Left ventricle myocardium inferior (tissue), 1 donor: ENCODE measurements around the gene ZNF200. TPM values are rescaled to one million over a fixed set of nuclear protein-coding genes. Genes with fewer than 3 reads are reported as not detected.

Source experiments
- DNase-seq: peaks from one replicate; pipeline ENCODE4 v3.0.0-alpha.2; 2020
- H3K27ac ChIP-seq: fragments of 200-600 bp; replicated peaks from 2 replicates; pipeline ENCODE4 v1.8.0; 2021
- H3K27me3 ChIP-seq: fragments of 200-600 bp; 2 replicates; pipeline ENCODE4 v1.8.0; 2021; ENCODE audit warnings: low read depth
- H3K36me3 ChIP-seq: fragments of 200-600 bp; 2 replicates; pipeline ENCODE4 v1.8.0; 2021
- H3K4me1 ChIP-seq: fragments of 200-600 bp; 2 replicates; pipeline ENCODE4 v1.8.0; 2021
- H3K4me3 ChIP-seq: fragments of 200-600 bp; 2 replicates; pipeline ENCODE4 v1.8.0; 2021; ENCODE audit warnings: mild to moderate bottlenecking, moderate library complexity
- H3K9me3 ChIP-seq: fragments of 200-600 bp; replicated peaks from 2 replicates; pipeline ENCODE4 v1.8.0; 2021
- intact Hi-C: fragments of 100-400 bp; cut with micrococcal nuclease; formaldehyde crosslinking; loops from one replicate; pipeline ENCODE4 v1.11.0; 2022
- total RNA-seq: library from RNA; stranded (reverse); fragmentation: NEBNext Ultra II Directional; extraction: Animal tissue kit (Norgen Biotek cat#: 25700); gene quantifications from one replicate; pipeline ENCODE4 v1.2.1, GENCODE V29; 2021
- TF ChIP-seq, protein P1 (sequence below): fragments of 200-600 bp; IDR thresholded peaks from 2 replicates; pipeline ENCODE4 v1.8.0; 2021; ENCODE audit warnings: antibody characterized with exemption, mild to moderate bottlenecking, borderline replicate concordance
- donor health status: DM: no; HTN: yes; CAD: no; lungs with severe emphysema.

ZNF200 gene
- total RNA-seq, 1 donor from 2014 or later, result 5.8 TPM

DNA sequence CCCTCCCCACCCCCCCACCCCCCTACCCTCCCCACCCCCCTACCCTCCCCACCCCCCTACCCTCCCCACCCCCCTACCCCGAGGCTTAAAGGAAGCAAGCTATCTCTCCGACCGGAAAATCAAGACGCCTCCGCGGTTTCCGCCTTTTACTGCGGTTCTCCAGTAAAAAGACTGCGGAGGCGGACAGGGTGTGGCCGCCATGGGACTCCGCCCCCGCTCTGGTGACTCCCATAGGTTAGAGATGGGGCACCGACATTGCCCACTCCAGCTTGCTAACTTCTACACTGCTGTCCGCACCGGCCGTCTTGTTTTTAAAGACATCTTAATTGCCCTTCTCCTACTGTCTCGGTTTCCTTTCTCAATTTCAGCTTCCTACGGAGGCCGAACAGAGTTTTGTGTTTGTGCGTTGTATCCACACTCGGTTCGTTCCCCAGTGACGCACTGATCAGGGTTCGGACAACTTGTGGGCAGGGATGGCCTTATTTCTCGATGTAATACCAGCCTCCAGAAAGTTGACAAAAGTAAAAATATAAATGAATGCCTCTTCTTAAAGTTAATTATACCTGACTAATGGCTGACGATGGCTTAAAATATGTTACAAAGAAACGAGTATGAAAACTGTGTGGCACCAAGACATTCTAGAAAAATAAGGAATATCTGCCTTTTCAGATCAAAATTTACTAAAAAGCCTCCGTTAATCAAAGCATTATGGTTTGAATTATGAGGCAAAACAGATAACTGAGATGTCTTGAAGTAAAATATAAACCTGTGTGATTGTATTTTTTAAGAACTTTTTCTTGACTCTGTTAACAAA is 1.1 kb upstream of the ZNF200 start:
- H3K4me1 ChIP-seq, result peaks cover 27% of the 10 kb centered on the region
- H3K27me3 ChIP-seq, result no peaks in the 10 kb centered on the region
- peaks cover 14% of the 10 kb centered on the region for H3K9me3 ChIP-seq
- no peak overlapping the region for H3K4me3 ChIP-seq
- peaks cover 23% of the 10 kb centered on the region for H3K36me3 ChIP-seq
- no peak overlapping the region for H3K27ac ChIP-seq
- TF ChIP-seq, protein P1, sequence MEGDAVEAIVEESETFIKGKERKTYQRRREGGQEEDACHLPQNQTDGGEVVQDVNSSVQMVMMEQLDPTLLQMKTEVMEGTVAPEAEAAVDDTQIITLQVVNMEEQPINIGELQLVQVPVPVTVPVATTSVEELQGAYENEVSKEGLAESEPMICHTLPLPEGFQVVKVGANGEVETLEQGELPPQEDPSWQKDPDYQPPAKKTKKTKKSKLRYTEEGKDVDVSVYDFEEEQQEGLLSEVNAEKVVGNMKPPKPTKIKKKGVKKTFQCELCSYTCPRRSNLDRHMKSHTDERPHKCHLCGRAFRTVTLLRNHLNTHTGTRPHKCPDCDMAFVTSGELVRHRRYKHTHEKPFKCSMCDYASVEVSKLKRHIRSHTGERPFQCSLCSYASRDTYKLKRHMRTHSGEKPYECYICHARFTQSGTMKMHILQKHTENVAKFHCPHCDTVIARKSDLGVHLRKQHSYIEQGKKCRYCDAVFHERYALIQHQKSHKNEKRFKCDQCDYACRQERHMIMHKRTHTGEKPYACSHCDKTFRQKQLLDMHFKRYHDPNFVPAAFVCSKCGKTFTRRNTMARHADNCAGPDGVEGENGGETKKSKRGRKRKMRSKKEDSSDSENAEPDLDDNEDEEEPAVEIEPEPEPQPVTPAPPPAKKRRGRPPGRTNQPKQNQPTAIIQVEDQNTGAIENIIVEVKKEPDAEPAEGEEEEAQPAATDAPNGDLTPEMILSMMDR, result no peak
- peak; percentile 25 for DNase-seq
- intact Hi-C loops, result no loop called here

DNA sequence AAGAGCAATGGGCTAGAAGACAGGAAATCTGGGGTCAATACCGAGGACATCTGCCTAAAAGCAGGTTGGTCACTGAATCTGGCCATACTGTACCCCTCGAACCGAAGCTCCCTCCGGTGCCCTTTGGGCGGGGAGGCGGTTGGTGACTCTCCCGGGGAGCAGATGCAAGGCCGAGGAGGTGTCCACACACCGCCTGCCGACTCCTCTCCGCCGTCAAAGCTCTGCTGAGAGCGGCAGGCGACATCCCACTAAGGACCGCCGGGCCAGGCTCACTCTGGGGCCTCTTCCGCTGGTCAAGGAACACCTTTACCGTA is 458 bp downstream of the ZNF200 start:
- Histone ChIP-seq H3K27me3 (no peaks in the 10 kb centered on the region), H3K4me3 (peak overlapping the region; percentile 96), H3K27ac (peak overlapping the region; percentile 100), H3K36me3 (peaks cover 38% of the 10 kb centered on the region), H3K9me3 (peaks cover 30% of the 10 kb centered on the region), H3K4me1 (peaks cover 27% of the 10 kb centered on the region)
- TF ChIP-seq, protein P1, result no peak
- intact Hi-C loops, result no loop called here
- no peak for DNase-seq

DNA sequence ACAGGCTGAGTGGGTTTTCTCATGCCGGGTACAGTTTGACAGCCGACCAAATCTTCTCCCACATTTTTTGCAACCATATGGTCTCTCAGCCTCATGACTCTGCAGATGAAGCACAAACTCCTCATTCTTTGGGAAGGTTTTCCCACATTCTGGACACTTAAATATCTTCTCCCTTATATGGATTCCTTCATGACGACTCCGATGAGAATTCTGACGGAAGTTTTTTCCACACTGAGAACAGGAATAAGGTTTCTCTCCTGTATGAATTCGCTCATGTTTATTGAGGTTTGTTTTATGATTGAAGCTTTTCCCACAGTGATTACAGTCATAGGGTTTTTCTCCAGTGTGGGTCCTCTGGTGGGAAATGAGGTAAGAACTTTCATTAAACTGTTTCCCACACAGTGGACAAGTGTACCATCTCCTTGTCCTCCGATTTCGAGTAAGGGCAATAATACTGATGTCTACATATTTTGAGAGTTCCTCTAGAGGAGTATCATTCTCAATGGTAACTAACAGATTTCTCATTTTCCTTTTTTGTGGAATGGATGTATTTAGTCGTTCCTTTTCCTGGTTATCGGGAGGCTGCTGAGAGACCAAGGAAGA is 10.9 kb downstream of the ZNF200 start:
- DNase-seq, result no peak
- Histone ChIP-seq H3K4me1 (no peaks in the 10 kb centered on the region), H3K27me3 (no peaks in the 10 kb centered on the region), H3K27ac (no peak overlapping the region), H3K4me3 (no peak overlapping the region), H3K9me3 (peaks cover 99% of the 10 kb centered on the region), H3K36me3 (peaks cover 79% of the 10 kb centered on the region)
- intact Hi-C loops, result no loop called here
- TF ChIP-seq, protein P1, result no peak

DNA sequence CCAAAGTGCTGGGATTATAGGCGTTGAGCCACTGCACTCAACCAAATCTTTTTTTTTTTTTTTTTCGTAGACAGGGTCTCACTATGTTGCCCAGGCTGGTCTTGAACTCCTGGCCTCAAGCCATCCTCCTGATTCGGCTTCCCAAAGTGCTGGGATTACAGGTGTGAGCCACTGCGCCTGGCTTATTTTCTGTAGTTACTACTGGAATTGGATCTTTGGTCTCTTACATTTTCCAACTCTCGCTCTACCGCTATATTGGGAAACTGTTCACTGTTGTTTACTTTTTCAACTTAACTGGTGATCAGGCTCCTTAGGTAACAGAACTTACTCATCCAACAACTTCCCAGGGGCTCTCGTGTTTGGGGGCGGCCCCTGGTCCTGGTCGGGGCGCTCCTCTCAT is 14.1 kb downstream of the ZNF200 start:
- Histone ChIP-seq H3K36me3 (peaks cover 47% of the 10 kb centered on the region), H3K27me3 (no peaks in the 10 kb centered on the region), H3K27ac (no peak overlapping the region), H3K4me1 (no peaks in the 10 kb centered on the region), H3K4me3 (no peak overlapping the region), H3K9me3 (peaks cover 91% of the 10 kb centered on the region)
- DNase-seq, result no peak
- TF ChIP-seq, protein P1, result no peak
- intact Hi-C loops, result no loop called here

DNA sequence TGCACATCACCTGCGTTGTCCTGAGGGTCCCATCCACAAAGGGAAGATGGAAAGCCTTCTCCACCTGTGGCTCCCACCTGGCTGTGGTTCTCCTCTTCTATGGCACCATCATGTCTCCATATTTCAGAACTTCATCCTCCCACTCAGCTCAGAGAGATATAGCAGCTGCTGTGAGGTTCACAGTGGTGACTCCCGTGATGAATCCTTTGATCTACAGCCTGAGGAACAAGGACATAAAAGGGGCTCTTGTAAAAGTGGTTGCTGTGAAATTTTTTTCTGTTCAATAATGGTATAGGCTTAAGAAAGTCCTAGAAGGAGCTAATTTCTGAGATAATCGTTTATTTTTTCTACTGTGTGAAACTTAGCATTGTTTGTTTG is 18.7 kb downstream of the ZNF200 start:
- intact Hi-C loops, result no loop called here
- no peak for DNase-seq
- H3K27me3 ChIP-seq, result peaks cover 15% of the 10 kb centered on the region
- peaks cover 45% of the 10 kb centered on the region for H3K9me3 ChIP-seq
- H3K27ac ChIP-seq, result no peak overlapping the region
- TF ChIP-seq, protein P1, result no peak
- H3K36me3 ChIP-seq, result peaks cover 1% of the 10 kb centered on the region
- no peak overlapping the region for H3K4me3 ChIP-seq
- H3K4me1 ChIP-seq, result no peaks in the 10 kb centered on the region
